ENCODE results near the gene SH3PXD2B. TPM values are rescaled to one million over a fixed set of nuclear protein-coding genes. Genes with fewer than 3 reads are reported as not detected.

Gene SH3PXD2B
- total and polyA plus RNA-seq, 2 of the 4 experiments (the other 2 are of a cell fraction), result 8.2 to 14.4 TPM

DNA sequence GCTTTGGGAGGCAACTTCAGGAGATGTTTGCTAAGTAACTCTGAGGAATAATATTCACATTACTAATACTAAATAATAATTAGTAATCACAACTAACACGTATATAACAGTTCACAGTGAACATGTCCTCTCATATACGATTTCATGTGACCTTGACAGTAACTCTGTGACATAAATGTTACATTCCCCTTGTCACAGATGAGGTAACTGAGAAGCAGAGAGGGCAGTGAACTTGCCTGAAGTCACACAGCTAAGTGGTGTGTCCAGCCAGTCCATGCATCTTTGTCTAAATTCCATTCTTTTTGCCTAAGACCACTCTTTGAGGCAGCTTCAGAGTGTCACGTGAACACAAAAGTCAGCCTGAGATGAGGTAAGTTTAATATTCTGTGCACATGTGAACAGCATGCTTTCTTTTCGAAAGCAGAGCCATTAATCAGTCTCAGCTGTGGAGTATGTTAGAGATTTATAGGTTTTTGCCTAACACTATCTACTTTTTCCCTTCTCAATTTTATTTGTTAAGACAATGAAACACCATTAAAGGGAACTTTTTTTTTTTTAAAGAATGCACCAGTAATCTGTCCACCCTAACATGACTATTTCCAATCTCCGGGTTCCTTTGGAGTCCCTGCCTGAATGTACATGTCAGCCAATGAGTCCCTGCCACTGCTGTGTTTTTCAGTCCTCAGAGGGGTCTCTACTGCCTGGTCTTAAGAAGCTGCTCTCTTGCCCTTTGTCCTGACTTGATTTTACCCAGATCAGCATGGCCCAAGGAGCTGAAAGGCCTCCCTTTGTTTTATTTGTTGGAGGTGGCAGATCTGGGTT is 43.5 kb downstream of the SH3PXD2B start:
- Histone ChIP-seq H3K27me3 (ENCODE audit: control insufficient read depth, insufficient read depth, low read length) (no peaks in the 10 kb centered on the region), H2BK120ac (ENCODE audit: low read depth, low read length) (0 out of 2 replicates have a peak overlapping the region, but pooled peaks have one; percentile 9), H3K14ac (replicated peaks; ENCODE audit: low read depth, low read length) (no peak overlapping the region), H3K36me3 (ENCODE audit: control insufficient read depth, insufficient read depth, low read length) (peaks cover 11% of the 10 kb centered on the region; the same call in 1 of the 2 replicates), H3K23ac (ENCODE audit: low read depth, low read length) (no peak overlapping the region; the same call in 1 of the 2 replicates), H2AK9ac (replicated peaks; ENCODE audit: low read depth, low read length, poor library complexity) (no peak overlapping the region), H2BK20ac (ENCODE audit: low read depth, low read length) (no peak overlapping the region), H2AK5ac (ENCODE audit: low read depth, low read length) (peak overlapping the region; percentile 6; the same call in 1 of the 2 replicates), H3K9me1 (ENCODE audit: insufficient read depth, low read length) (peaks cover 40% of the 10 kb centered on the region), H3K4me2 (ENCODE audit: low read depth, low read length) (no peak overlapping the region; the same call in 1 of the 2 replicates), H3K18ac (ENCODE audit: low read depth, low read length) (peak overlapping the region; percentile 31; the same call in 1 of the 2 replicates), H3K4me3 (ENCODE audit: insufficient read depth, low read depth, low read length) (no peak overlapping the region), H3K9ac (ENCODE audit: low read depth, low read length) (no peak overlapping the region), H4K20me1 (ENCODE audit: insufficient read depth, low read length) (peaks cover 42% of the 10 kb centered on the region; the same call in 1 of the 2 replicates), H4K91ac (ENCODE audit: insufficient read depth, low read depth, low read length) (no peak overlapping the region), H2BK15ac (ENCODE audit: low read depth, low read length) (no peak overlapping the region; the same call in 2 of the 3 replicates), H2BK5ac (ENCODE audit: low read depth, low read length, poor library complexity, severe bottlenecking) (no peak overlapping the region), H3K56ac (ENCODE audit: extremely low read depth, insufficient read depth, low read length) (no peak overlapping the region), H3K4me1 (ENCODE audit: control insufficient read depth, insufficient read depth, low read length) (peaks cover 31% of the 10 kb centered on the region), H3K79me1 (ENCODE audit: low read depth in 1 of 2, low read length in 2 of 2) (peaks cover 0 to 65% of the 10 kb centered on the region in 2 experiments; a peak in 3 of 4 replicates), H3K9me3 (ENCODE audit: control insufficient read depth, insufficient read depth, low read length) (no peaks in the 10 kb centered on the region), H4K8ac (ENCODE audit: low read depth in 2 of 2, low read length in 2 of 2) (no peak overlapping the region), H3K4ac (ENCODE audit: low read depth, low read length) (peak overlapping the region; percentile 6; the same call in 1 of the 2 replicates), H4K5ac (ENCODE audit: low read depth, low read length) (no peak overlapping the region), H2AFZ (replicated peaks; ENCODE audit: low read length, poor library complexity) (no peak overlapping the region), H3K27ac (ENCODE audit: insufficient read depth, low read length) (peak overlapping the region; percentile 16; the same call in 1 of the 2 replicates)
- DNase-seq (peak; percentile 52), ATAC-seq (ENCODE audit: low read depth) (no peak)
- ChIA-PET CTCF (interaction anchor here (0.6 kb wide), 2 partner anchors 408 to 1491 kb away, joined by 4 to 6 read pairs; no protein-coding TSS in a partner anchor), POLR2A (ENCODE audit: unreplicated experiment) (no interaction called here)
- WGBS, 2 experiments (ENCODE audit: extremely low coverage in 2 of 2, insufficient read length in 1 of 2), result 67% methylated on average over 1 of the region's 5 CpGs; no CpG with 5 or more reads in 1 of the 2 experiments
- intact Hi-C loops (cut with micrococcal nuclease) (loop anchor here (5.0 kb wide), 1 partner anchor 41 kb away; the partner anchor contains the start of gene SH3PXD2B), in situ Hi-C loops (cut with MboI; ENCODE audit: low sequenced_read_pairs) (no loop called here), dilution Hi-C loops (cut with HindIII; ENCODE audit: low sequenced_read_pairs, unreplicated experiment) (no loop called here)
- no TSS peak for BruUV-seq (replicated peaks)
- TF ChIP-seq BHLHE40 (IDR thresholded peaks at IDR 0.05; ENCODE audit: low read depth, low read length) (no peak), RAD21 (IDR thresholded peaks at IDR 0.05; ENCODE audit: low read length) (no peak), FOS (IDR thresholded peaks at IDR 0.05; ENCODE audit: low read depth, low read length) (no peak), MXI1 (IDR thresholded peaks at IDR 0.05; ENCODE audit: borderline replicate concordance, low read depth, low read length) (no peak), POLR2A (IDR thresholded peaks at IDR 0.05; ENCODE audit: low read depth, low read length) (no peak), CEBPB (IDR thresholded peaks at IDR 0.05; ENCODE audit: low read depth, low read length) (no peak), NFE2L2 (IDR thresholded peaks at IDR 0.05; ENCODE audit: low read depth, low read length) (no peak), CHD1 (IDR thresholded peaks at IDR 0.05; ENCODE audit: low read depth, low read length) (no peak), RCOR1 (IDR thresholded peaks at IDR 0.05; ENCODE audit: insufficient replicate concordance, low read length) (no peak), RFX5 (IDR thresholded peaks at IDR 0.05; ENCODE audit: low read depth, low read length) (no peak), SMC3 (IDR thresholded peaks at IDR 0.05; ENCODE audit: low read depth, low read length) (no peak), MAFK (IDR thresholded peaks at IDR 0.05; ENCODE audit: low read depth, low read length) (no peak), MAZ (IDR thresholded peaks at IDR 0.05; ENCODE audit: borderline replicate concordance, low read depth, low read length) (no peak)
- TF ChIP-seq, protein P1, sequence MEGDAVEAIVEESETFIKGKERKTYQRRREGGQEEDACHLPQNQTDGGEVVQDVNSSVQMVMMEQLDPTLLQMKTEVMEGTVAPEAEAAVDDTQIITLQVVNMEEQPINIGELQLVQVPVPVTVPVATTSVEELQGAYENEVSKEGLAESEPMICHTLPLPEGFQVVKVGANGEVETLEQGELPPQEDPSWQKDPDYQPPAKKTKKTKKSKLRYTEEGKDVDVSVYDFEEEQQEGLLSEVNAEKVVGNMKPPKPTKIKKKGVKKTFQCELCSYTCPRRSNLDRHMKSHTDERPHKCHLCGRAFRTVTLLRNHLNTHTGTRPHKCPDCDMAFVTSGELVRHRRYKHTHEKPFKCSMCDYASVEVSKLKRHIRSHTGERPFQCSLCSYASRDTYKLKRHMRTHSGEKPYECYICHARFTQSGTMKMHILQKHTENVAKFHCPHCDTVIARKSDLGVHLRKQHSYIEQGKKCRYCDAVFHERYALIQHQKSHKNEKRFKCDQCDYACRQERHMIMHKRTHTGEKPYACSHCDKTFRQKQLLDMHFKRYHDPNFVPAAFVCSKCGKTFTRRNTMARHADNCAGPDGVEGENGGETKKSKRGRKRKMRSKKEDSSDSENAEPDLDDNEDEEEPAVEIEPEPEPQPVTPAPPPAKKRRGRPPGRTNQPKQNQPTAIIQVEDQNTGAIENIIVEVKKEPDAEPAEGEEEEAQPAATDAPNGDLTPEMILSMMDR (conservative IDR thresholded peaks at IDR 0.05; ENCODE audit: low read depth, low read length), result no peak
- TF ChIP-seq, protein P2, sequence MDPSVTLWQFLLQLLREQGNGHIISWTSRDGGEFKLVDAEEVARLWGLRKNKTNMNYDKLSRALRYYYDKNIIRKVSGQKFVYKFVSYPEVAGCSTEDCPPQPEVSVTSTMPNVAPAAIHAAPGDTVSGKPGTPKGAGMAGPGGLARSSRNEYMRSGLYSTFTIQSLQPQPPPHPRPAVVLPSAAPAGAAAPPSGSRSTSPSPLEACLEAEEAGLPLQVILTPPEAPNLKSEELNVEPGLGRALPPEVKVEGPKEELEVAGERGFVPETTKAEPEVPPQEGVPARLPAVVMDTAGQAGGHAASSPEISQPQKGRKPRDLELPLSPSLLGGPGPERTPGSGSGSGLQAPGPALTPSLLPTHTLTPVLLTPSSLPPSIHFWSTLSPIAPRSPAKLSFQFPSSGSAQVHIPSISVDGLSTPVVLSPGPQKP (IDR thresholded peaks at IDR 0.05; ENCODE audit: borderline replicate concordance, low read depth, low read length), result no peak

Measured in IMR-90 (cell line).